ENCODE measurements around the gene CSAG2.
"Not testable (repeated sequence)": the region's sequence is repeated elsewhere in the genome, so short reads cannot be mapped to it uniquely, and the experiment has no call there.

- not testable (repeated sequence) for TF ChIP-seq EZH2 (IDR thresholded peaks at IDR 0.05; ENCODE audit: insufficient read depth, low read length); CTCF (IDR thresholded peaks at IDR 0.05; ENCODE audit: insufficient read depth, low read depth, low read length)
These were observed 27.5 kb upstream of the CSAG2 start for GRCh38 chrX:152736528-152736927.
